Measurements from ENCODE around the gene ASMTL.
"Not testable (repeated sequence)": the region's sequence is repeated elsewhere in the genome, so short reads cannot be mapped to it uniquely, and the experiment has no call there.

ASMTL gene

DNA sequence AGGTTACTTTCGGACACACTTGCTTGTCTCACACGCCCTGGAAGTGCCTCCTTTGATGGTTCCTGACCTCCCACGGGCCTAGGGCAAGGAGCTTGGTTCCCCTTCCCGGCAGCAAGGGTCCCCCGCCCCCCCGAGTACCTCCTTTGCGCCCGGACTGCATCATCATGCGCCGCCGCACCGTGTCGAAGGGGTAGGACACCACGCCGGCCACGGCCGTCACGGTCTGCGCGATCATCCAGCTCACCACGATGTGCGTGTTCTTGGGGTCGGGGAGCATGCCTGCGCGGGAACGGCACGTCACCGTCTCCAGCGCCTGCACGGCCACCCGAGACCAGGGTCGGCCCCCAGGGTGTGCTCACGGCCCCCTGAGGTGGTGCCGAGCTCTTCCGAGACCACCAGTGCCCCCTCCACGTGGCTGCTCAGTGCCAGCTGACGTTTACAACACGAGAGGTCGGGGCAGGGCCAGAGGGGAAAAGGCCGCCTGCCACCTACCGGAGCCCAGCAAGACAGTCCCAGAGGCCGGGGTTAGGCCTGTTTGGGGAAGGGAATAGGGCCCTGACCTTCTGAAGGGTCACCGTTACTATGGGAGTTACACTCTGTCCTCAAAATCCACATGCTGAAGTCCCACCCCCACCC is 65.5 kb downstream of the ASMTL start:
- WGBS, 2 experiments = 96% methylated on average over 43 of the region's 43 CpGs
- no peaks in the 10 kb centered on the region for H3K9me3 ChIP-seq (ENCODE audit: control insufficient read depth, low read length)
- no peaks in the 10 kb centered on the region for H3K4me1 ChIP-seq (ENCODE audit: control insufficient read depth, insufficient read depth, low read length)
- H3K27ac ChIP-seq (ENCODE audit: insufficient read depth, low read depth, low read length, poor library complexity, severe bottlenecking) = no peak overlapping the region
- no peaks in the 10 kb centered on the region for H3K27me3 ChIP-seq (ENCODE audit: control insufficient read depth, insufficient read depth, low read length, poor library complexity, severe bottlenecking)
- H3K4me3 ChIP-seq (ENCODE audit: insufficient read depth, low read depth, low read length) = no peak overlapping the region
- H3K36me3 ChIP-seq (ENCODE audit: control insufficient read depth, insufficient read depth, low read length) = peaks cover 61% of the 10 kb centered on the region

DNA sequence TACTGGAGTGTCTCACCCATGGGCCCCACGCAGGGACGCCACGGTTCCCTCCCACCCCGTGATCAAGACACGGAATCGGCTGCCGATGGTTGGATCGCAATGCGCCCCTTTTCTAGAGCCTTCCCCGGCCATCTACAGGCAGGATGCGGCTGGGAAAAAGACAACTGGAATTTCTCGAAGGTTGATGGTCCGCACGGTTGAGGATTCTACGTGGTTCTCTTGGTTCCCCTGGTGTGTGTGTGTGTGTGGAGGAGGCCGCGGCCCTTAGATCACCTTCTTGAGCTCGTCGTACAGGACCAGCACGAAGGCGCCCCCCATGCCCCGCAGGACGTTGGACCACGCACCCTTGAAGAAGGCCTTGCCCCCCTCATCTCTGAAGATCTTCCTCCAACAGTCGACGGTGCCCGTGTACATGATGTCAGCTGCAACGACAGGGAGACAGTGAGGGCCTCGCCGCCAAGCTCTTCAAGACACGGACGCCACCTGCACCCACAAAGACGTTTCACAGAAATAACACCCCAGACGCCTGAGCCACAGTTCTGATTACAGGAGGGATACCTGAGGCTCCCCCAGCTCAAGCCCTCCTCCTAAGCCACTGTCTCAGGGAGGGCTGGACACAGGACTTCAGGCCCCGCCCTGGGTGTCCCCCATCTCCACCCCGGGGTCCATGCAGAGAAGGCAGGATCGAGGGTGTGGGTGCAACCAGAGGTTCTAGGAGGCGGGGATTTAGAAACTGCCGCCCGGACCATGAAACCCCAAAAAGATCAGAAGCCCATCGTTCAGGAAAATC is 66.2 kb downstream of the ASMTL start:
- Histone ChIP-seq H3K36me3 (ENCODE audit: control insufficient read depth, insufficient read depth, low read length) (peaks cover 61% of the 10 kb centered on the region), H3K27me3 (ENCODE audit: control insufficient read depth, insufficient read depth, low read length, poor library complexity, severe bottlenecking) (no peaks in the 10 kb centered on the region), H3K9me3 (ENCODE audit: control insufficient read depth, low read length) (no peaks in the 10 kb centered on the region), H3K4me3 (ENCODE audit: insufficient read depth, low read depth, low read length) (no peak overlapping the region), H3K27ac (ENCODE audit: insufficient read depth, low read depth, low read length, poor library complexity, severe bottlenecking) (no peak overlapping the region), H3K4me1 (ENCODE audit: control insufficient read depth, insufficient read depth, low read length) (no peaks in the 10 kb centered on the region)
- 96 to 97% methylated on average over 41 of the region's 41 CpGs for WGBS, 2 experiments

DNA sequence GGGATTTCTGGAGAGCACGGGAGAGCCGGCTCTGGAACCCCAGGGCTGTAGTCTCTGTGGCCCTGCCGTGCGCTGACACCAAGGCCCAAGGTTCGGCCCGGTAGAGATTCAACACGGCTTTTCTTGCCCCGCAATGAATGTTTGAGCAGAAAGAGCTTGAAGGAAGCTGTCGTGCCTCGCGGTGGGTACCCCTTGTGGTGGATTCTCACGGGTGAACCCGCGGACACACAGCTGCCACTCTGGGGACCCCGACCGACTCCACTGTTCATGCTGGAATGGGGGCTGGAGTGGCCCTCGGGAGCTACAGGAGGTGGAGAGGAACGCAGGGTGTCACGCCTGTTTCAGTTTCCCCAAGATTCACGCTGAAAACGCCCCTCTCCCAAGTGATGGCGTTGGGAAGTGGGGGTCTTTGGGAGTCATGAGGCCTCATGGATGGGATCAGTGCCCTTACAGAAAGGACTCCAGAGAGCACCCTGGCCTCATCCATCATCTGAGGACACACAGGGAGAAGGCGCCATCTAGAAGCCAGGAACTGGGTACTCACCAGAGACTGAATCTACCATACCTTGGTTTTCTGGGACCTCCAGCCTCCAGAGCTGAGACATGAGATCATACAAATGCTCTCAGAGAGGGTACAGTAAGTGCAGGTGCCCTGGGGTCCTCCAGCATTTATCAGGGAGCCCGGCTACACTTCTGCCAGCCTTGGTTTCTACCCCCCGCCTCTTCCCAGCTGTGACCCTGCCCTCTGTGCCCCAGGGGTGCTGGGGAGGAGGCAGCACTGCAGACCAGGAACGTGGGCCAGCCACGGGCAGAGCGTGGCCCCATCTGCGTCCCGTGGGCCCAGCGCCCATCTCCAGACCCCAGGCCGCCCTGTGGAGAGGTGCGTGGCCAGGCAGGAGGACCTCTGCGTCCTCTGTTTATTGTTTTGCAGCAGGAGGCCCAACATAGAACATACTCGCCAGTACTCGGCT is 67.2 kb downstream of the ASMTL start:
- H3K9me3 ChIP-seq (ENCODE audit: control insufficient read depth, low read length) = no peaks in the 10 kb centered on the region
- no peak overlapping the region for H3K27ac ChIP-seq (ENCODE audit: insufficient read depth, low read depth, low read length, poor library complexity, severe bottlenecking)
- H3K4me1 ChIP-seq (ENCODE audit: control insufficient read depth, insufficient read depth, low read length) = no peaks in the 10 kb centered on the region
- WGBS, 2 experiments = 96 to 97% methylated on average over 36 of the region's 36 CpGs
- H3K36me3 ChIP-seq (ENCODE audit: control insufficient read depth, insufficient read depth, low read length) = peaks cover 61% of the 10 kb centered on the region
- H3K4me3 ChIP-seq (ENCODE audit: insufficient read depth, low read depth, low read length) = no peak overlapping the region
- no peaks in the 10 kb centered on the region for H3K27me3 ChIP-seq (ENCODE audit: control insufficient read depth, insufficient read depth, low read length, poor library complexity, severe bottlenecking)

DNA sequence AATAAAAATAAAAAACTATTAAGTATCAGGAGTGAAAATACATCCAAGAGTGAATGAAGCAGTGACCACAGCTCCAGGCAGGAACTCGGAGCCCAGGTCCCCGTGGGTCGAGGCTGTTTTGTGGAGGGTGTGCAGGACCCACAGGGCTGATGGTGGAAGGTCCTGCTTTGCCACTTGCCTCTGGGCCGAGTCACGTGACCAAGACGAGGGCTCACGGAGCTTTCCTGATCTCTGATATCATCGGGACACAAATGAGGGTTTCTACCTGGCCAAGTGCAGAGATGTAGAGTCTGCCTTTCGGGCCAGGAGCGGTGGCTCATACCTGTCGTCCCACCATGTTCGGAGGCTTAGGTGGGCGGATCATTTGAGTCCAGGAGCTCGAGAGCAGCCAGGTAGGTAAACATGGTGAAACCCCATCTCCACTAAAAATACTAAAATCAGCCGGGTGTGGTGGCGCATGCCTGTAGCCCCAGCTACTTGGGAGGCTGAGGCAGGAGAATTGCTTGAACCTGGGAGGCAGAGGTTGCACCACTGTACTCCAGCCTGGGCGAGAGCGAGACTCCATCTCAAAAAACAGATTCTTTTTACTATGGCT is 68.0 kb downstream of the ASMTL start:
- 94 to 95% methylated on average over 18 of the region's 18 CpGs for WGBS, 2 experiments
- no peaks in the 10 kb centered on the region for H3K4me1 ChIP-seq (ENCODE audit: control insufficient read depth, insufficient read depth, low read length)
- H3K27me3 ChIP-seq (ENCODE audit: control insufficient read depth, insufficient read depth, low read length, poor library complexity, severe bottlenecking) = no peaks in the 10 kb centered on the region
- H3K36me3 ChIP-seq (ENCODE audit: control insufficient read depth, insufficient read depth, low read length) = peaks cover 56% of the 10 kb centered on the region
- no peaks in the 10 kb centered on the region for H3K9me3 ChIP-seq (ENCODE audit: control insufficient read depth, low read length)
- H3K4me3 ChIP-seq (ENCODE audit: insufficient read depth, low read depth, low read length) = no peak overlapping the region
- no peak overlapping the region for H3K27ac ChIP-seq (ENCODE audit: insufficient read depth, low read depth, low read length, poor library complexity, severe bottlenecking)

DNA sequence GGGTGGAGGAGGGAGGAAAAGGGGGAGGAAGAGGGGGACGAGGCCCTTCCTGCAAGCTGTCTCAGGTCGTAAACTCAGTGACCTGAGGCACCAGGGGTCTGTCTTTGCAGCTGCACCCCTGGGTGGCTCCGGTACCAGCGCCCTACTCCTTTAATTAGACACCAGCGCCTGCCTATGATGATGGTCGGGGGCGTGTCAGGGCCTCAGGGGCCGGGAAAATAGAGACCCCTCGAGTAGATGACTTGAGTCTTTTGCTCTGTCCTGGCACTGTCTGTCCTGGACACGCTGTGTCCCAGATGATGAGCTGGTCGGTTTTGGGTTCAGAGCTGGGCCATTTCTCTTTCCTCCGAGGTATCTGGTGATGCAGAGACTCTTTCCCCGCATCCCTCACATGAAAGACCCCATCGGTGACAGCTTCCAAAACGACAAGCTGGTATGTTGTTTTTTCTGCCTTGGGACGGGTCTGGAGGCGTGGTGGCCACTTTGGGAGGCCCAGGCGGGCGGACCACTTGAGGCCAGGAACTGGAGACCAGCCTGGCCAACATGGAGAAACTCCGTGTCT is 72.0 kb downstream of the ASMTL start:
- Histone ChIP-seq H3K9me3 (ENCODE audit: control insufficient read depth, low read length) (no peaks in the 10 kb centered on the region), H3K36me3 (ENCODE audit: control insufficient read depth, insufficient read depth, low read length) (peaks cover 17% of the 10 kb centered on the region), H3K4me1 (ENCODE audit: control insufficient read depth, insufficient read depth, low read length) (no peaks in the 10 kb centered on the region), H3K27ac (ENCODE audit: insufficient read depth, low read depth, low read length, poor library complexity, severe bottlenecking) (no peak overlapping the region), H3K27me3 (ENCODE audit: control insufficient read depth, insufficient read depth, low read length, poor library complexity, severe bottlenecking) (no peaks in the 10 kb centered on the region), H3K4me3 (ENCODE audit: insufficient read depth, low read depth, low read length) (no peak overlapping the region)
- 83 to 84% methylated on average over 20 of the region's 20 CpGs for WGBS, 2 experiments

DNA sequence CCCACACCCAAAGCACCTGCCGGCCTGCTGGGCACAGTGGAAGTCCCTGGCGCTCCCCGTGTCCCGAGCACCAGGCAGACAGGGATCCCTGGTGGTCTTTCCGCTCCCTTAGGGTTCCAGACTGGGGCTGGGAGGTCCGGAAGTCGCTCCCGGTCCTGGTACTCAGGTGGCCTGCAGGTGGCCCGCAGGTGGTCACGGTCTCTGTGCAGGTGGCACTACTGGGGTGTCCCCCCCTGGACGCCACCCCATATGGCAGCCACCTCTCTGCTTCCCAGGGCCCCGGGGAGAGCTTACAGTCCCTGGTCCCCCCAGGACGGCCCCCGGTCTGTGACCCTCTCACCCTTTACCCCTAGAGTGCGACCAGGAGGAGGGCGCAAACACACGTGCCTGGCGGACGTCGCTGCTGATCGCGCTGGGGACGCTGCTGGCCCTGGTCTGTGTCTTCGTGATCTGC is 74.4 kb downstream of the ASMTL start:
- H3K27ac ChIP-seq (ENCODE audit: insufficient read depth, low read depth, low read length, poor library complexity, severe bottlenecking) = no peak overlapping the region
- WGBS, 2 experiments = 95% methylated on average over 24 of the region's 24 CpGs
- no peak overlapping the region for H3K4me3 ChIP-seq (ENCODE audit: insufficient read depth, low read depth, low read length)
- H3K4me1 ChIP-seq (ENCODE audit: control insufficient read depth, insufficient read depth, low read length) = no peaks in the 10 kb centered on the region
- H3K36me3 ChIP-seq (ENCODE audit: control insufficient read depth, insufficient read depth, low read length) = no peaks in the 10 kb centered on the region
- no peaks in the 10 kb centered on the region for H3K9me3 ChIP-seq (ENCODE audit: control insufficient read depth, low read length)
- H3K27me3 ChIP-seq (ENCODE audit: control insufficient read depth, insufficient read depth, low read length, poor library complexity, severe bottlenecking) = no peaks in the 10 kb centered on the region

DNA sequence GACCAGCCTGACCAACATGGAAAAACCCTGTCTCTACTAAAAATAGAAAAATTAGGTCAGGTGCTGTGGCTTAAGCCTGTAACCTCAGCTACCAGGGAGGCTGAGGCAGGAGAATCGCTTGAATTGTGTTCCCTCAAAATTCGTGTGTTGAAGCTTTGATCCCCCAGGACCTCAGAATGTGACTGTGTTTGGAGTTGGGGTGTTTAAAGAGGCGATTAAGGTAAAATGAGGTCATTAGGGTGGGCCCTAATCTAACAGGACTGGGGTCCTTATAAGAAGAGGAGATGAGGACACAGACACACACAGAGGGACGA is 84.4 kb downstream of the ASMTL start:
- H3K4me3 ChIP-seq (ENCODE audit: insufficient read depth, low read depth, low read length) = no peak overlapping the region
- WGBS, 2 experiments = 88 to 91% methylated on average over 4 of the region's 4 CpGs
- H3K36me3 ChIP-seq (ENCODE audit: control insufficient read depth, insufficient read depth, low read length) = no peaks in the 10 kb centered on the region
- H3K27me3 ChIP-seq (ENCODE audit: control insufficient read depth, insufficient read depth, low read length, poor library complexity, severe bottlenecking) = no peaks in the 10 kb centered on the region
- no peaks in the 10 kb centered on the region for H3K4me1 ChIP-seq (ENCODE audit: control insufficient read depth, insufficient read depth, low read length)
- no peak overlapping the region for H3K27ac ChIP-seq (ENCODE audit: insufficient read depth, low read depth, low read length, poor library complexity, severe bottlenecking)
- H3K9me3 ChIP-seq (ENCODE audit: control insufficient read depth, low read length) = no peaks in the 10 kb centered on the region

DNA sequence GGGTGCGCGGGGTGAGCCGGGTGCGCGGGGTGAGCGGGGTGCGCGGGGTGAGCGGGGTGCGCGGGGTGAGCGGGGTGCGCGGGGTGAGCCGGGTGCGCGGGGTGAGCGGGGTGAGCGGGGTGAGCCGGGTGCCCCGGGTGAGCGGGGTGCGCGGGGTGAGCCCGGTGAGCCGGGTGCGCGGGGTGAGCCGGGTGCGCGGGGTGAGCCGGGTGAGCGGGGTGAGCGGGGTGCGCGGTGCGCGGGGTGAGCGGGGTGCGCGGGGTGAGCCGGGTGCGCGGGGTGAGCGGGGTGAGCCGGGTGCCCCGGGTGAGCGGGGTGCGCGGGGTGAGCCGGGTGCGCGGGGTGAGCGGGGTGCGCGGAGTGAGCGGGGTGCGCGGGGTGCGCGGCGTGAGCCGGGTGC is 86.3 kb downstream of the ASMTL start:
- H3K27me3 ChIP-seq (ENCODE audit: control insufficient read depth, insufficient read depth, low read length, poor library complexity, severe bottlenecking); H3K27ac ChIP-seq (ENCODE audit: insufficient read depth, low read depth, low read length, poor library complexity, severe bottlenecking); H3K36me3 ChIP-seq (ENCODE audit: control insufficient read depth, insufficient read depth, low read length); H3K9me3 ChIP-seq (ENCODE audit: control insufficient read depth, low read length); H3K4me3 ChIP-seq (ENCODE audit: insufficient read depth, low read depth, low read length); H3K4me1 ChIP-seq (ENCODE audit: control insufficient read depth, insufficient read depth, low read length): not testable (repeated sequence)
- 96 to 98% methylated on average over 19 to 41 of the region's 63 CpGs for WGBS, 2 experiments

DNA sequence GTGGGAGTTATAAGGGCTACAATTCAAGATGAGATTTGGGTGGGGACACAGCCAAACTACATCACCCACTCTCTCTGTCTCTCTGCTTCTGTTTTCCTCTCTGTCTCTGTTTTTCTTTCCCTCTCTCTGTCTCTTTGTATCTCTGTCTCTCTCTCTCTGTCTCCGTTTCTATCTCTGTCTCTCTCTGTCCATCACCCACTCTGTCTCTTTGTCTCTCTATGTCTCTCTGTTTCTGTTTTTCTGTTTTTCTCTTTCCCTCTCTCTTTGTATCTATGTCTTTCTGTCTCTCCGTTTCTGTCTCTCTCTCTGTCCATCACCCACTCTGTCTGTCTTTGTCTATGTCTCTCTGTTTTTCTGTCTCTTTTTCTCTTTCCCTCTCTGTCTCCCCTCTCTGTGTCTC is 90.8 kb downstream of the ASMTL start:
- H3K27me3 ChIP-seq (ENCODE audit: control insufficient read depth, insufficient read depth, low read length, poor library complexity, severe bottlenecking) = no peaks in the 10 kb centered on the region
- H3K4me3 ChIP-seq (ENCODE audit: insufficient read depth, low read depth, low read length) = no peak overlapping the region
- H3K27ac ChIP-seq (ENCODE audit: insufficient read depth, low read depth, low read length, poor library complexity, severe bottlenecking) = no peak overlapping the region
- peaks cover 8% of the 10 kb centered on the region for H3K36me3 ChIP-seq (ENCODE audit: control insufficient read depth, insufficient read depth, low read length)
- no peaks in the 10 kb centered on the region for H3K9me3 ChIP-seq (ENCODE audit: control insufficient read depth, low read length)
- no peaks in the 10 kb centered on the region for H3K4me1 ChIP-seq (ENCODE audit: control insufficient read depth, insufficient read depth, low read length)
- 91% methylated on average over 2 of the region's 2 CpGs for WGBS, 2 experiments
